ENCODE results near the gene DIP2B.

Gene DIP2B

DNA sequence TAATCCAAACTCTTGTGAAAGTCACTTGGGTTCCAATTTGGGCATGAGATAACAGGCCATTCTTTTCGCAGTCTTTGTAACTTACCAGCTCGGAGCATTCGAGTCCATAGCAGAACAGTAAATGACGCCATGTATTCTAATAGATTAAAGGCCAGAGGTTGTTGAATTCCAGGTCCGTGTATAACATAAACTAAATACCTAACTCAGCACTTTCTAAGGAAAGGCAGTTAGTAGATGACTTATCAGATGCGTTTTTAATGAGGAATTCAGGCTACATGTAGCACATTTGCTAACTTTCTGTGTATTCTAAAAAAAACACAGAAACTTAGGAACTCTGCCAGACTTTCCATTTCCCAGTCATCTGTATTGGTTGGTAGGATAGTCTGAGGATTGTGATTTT lies 206.3 kb downstream of the DIP2B start:
- H3K4me3 ChIP-seq: no peak overlapping the region
- no peak overlapping the region for H3K9ac ChIP-seq (ENCODE audit: insufficient read length)
- peak overlapping the region; percentile 46; the same call in 1 of the 2 replicates for H3K27ac ChIP-seq
- H3K9me3 ChIP-seq (ENCODE audit: low read depth, low read length): no peaks in the 10 kb centered on the region
- DNase-seq (ENCODE audit: low read depth, low spot score): no peak
- 0 out of 2 replicates have a peak, but pooled peaks cover 5% of the 10 kb centered on the region for H3K36me3 ChIP-seq (ENCODE audit: insufficient read depth, low read length)
- no peak for TF ChIP-seq FOXP2 (optimal IDR thresholded peaks at IDR 0.05; ENCODE audit: control extremely low read depth, extremely low read length, insufficient read depth)
- no peak for TF ChIP-seq EZH2 (IDR thresholded peaks at IDR 0.05)
- TF ChIP-seq POLR2AphosphoS5 (IDR thresholded peaks at IDR 0.05; ENCODE audit: borderline replicate concordance, low read depth, low read length): no peak

DNA sequence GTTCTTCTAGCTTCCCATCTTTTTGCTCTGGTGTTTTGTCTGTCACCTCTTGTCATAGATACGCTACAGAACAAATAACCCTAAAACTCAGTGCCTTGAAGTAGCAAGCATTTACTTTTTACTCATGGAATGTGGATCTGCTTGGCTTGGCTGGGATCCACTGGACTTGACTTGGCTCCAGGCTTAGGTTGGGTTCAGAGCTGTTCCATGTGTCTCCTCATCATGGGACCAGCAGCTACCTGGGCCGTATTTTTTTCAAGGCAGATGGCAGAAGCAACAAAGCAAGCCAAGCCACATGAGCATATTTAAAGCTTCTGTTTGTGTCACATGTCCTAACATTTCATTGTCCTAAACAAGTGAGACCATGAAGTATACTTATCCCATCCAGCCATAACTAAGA lies 210.4 kb downstream of the DIP2B start:
- Histone ChIP-seq H3K9ac (ENCODE audit: insufficient read length) (no peak overlapping the region), H3K27ac (no peak overlapping the region), H3K4me3 (no peak overlapping the region), H3K36me3 (ENCODE audit: insufficient read depth, low read length) (peaks cover 15% of the 10 kb centered on the region; the same call in 1 of the 2 replicates), H3K9me3 (ENCODE audit: low read depth, low read length) (no peaks in the 10 kb centered on the region)
- no peak for TF ChIP-seq EZH2 (IDR thresholded peaks at IDR 0.05)
- TF ChIP-seq FOXP2 (optimal IDR thresholded peaks at IDR 0.05; ENCODE audit: control extremely low read depth, extremely low read length, insufficient read depth): no peak
- TF ChIP-seq POLR2AphosphoS5 (IDR thresholded peaks at IDR 0.05; ENCODE audit: borderline replicate concordance, low read depth, low read length): no peak
- no peak for DNase-seq (ENCODE audit: low read depth, low spot score)

DNA sequence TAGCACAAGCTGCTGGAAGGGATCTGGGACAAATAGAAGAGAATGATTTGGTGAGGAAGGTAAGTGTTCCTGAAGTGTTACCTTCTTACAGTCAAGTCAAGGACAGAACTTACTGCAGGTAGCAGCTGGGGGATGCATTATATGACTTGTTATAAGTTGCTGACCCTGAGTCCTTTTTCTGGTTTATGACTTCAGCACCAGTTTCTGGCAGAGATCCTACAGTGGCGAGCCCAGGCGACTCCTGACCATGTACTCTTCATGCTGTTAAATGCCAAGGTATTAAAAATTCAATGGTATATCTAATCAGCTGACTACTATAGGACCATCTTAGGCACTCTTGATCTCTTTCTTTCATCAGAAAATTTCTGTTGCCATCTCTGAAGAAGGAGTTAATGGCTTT lies 214.0 kb downstream of the DIP2B start:
- TF ChIP-seq POLR2AphosphoS5 (IDR thresholded peaks at IDR 0.05; ENCODE audit: borderline replicate concordance, low read depth, low read length) (no peak), EZH2 (IDR thresholded peaks at IDR 0.05) (no peak), FOXP2 (optimal IDR thresholded peaks at IDR 0.05; ENCODE audit: control extremely low read depth, extremely low read length, insufficient read depth) (no peak)
- H3K27ac ChIP-seq: no peak overlapping the region
- H3K36me3 ChIP-seq (ENCODE audit: insufficient read depth, low read length): peaks cover 21% of the 10 kb centered on the region; the same call in 1 of the 2 replicates
- no peak overlapping the region for H3K4me3 ChIP-seq
- no peaks in the 10 kb centered on the region for H3K9me3 ChIP-seq (ENCODE audit: low read depth, low read length)
- DNase-seq (ENCODE audit: low read depth, low spot score): no peak
- H3K9ac ChIP-seq (ENCODE audit: insufficient read length): no peak overlapping the region

DNA sequence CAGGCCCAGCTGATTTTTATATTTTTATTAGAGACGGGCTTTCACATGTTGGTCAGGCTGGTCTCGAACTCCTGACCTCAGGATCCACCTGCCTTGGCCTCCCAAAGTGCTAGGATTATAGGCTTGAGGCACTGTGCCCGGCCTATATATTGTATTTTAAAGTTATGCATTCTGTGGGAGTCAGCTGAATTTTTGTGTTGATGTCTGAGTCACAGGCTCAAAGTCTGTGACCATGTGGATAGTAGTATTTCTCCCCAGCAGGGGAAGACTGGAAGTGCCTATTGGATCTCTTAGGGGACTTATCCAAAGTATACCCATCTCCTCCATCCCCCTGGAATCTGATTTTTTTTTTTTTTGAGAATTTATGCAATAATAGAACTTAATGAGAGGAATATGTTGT lies 215.3 kb downstream of the DIP2B start:
- no peak for DNase-seq (ENCODE audit: low read depth, low spot score)
- Histone ChIP-seq H3K27ac (no peak overlapping the region), H3K4me3 (no peak overlapping the region), H3K9ac (ENCODE audit: insufficient read length) (no peak overlapping the region), H3K9me3 (ENCODE audit: low read depth, low read length) (no peaks in the 10 kb centered on the region), H3K36me3 (ENCODE audit: insufficient read depth, low read length) (peaks cover 26% of the 10 kb centered on the region; the same call in 1 of the 2 replicates)
- TF ChIP-seq POLR2AphosphoS5 (IDR thresholded peaks at IDR 0.05; ENCODE audit: borderline replicate concordance, low read depth, low read length) (no peak), FOXP2 (optimal IDR thresholded peaks at IDR 0.05; ENCODE audit: control extremely low read depth, extremely low read length, insufficient read depth) (no peak), EZH2 (IDR thresholded peaks at IDR 0.05) (no peak)

DNA sequence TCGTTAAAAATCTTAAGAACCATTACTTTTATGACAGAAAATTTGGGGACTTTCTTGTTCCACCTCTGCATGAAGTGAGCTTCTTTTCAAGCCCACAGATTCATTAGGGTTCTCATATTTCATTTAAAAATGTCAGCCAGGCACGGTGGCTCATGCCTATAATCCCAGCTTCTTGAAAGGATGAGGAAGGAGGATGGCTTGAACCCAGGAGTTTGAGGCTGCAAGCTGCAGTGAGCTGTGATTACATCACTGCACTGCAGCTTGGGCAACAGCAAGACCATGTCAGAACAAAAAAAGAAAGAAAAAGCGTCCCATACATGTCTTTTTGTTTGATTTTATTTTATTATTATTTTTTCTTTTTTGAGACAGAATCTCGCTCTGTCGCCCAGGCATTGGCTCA lies 215.7 kb downstream of the DIP2B start:
- H3K9ac ChIP-seq (ENCODE audit: insufficient read length): no peak overlapping the region
- TF ChIP-seq POLR2AphosphoS5 (IDR thresholded peaks at IDR 0.05; ENCODE audit: borderline replicate concordance, low read depth, low read length): no peak
- no peak for TF ChIP-seq FOXP2 (optimal IDR thresholded peaks at IDR 0.05; ENCODE audit: control extremely low read depth, extremely low read length, insufficient read depth)
- TF ChIP-seq EZH2 (IDR thresholded peaks at IDR 0.05): no peak
- no peak overlapping the region for H3K27ac ChIP-seq
- H3K36me3 ChIP-seq (ENCODE audit: insufficient read depth, low read length): peaks cover 26% of the 10 kb centered on the region; the same call in 1 of the 2 replicates
- H3K4me3 ChIP-seq: no peak overlapping the region
- no peaks in the 10 kb centered on the region for H3K9me3 ChIP-seq (ENCODE audit: low read depth, low read length)
- DNase-seq (ENCODE audit: low read depth, low spot score): no peak

DNA sequence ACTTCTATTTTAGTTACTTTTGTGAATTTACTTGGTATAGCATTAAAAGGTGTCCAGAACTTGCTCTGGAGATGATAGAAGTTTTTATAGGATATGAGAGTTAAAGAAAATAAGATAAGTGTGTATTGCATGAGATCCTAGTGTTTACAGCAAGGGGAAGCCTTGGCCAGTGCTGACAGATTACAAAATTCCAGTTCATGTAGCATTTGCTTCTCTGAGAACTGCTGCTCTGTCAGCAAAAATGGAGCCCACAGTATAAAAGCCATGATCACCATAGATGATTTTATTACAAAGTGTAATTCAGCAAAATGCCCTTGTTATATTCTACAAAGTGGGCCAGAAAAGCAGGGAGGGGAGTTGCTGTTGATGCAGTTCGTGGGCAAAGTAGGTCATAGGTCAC lies 219.1 kb downstream of the DIP2B start:
- no peak overlapping the region for H3K4me3 ChIP-seq
- peak overlapping the region; percentile 20 for H3K9ac ChIP-seq (ENCODE audit: insufficient read length)
- peaks cover 25% of the 10 kb centered on the region; the same call in 1 of the 2 replicates for H3K36me3 ChIP-seq (ENCODE audit: insufficient read depth, low read length)
- no peak for DNase-seq (ENCODE audit: low read depth, low spot score)
- H3K27ac ChIP-seq: peak overlapping the region; percentile 61; the same call in 1 of the 2 replicates
- no peaks in the 10 kb centered on the region for H3K9me3 ChIP-seq (ENCODE audit: low read depth, low read length)
- TF ChIP-seq EZH2 (IDR thresholded peaks at IDR 0.05): no peak
- no peak for TF ChIP-seq POLR2AphosphoS5 (IDR thresholded peaks at IDR 0.05; ENCODE audit: borderline replicate concordance, low read depth, low read length)
- TF ChIP-seq FOXP2 (optimal IDR thresholded peaks at IDR 0.05; ENCODE audit: control extremely low read depth, extremely low read length, insufficient read depth): no peak

DNA sequence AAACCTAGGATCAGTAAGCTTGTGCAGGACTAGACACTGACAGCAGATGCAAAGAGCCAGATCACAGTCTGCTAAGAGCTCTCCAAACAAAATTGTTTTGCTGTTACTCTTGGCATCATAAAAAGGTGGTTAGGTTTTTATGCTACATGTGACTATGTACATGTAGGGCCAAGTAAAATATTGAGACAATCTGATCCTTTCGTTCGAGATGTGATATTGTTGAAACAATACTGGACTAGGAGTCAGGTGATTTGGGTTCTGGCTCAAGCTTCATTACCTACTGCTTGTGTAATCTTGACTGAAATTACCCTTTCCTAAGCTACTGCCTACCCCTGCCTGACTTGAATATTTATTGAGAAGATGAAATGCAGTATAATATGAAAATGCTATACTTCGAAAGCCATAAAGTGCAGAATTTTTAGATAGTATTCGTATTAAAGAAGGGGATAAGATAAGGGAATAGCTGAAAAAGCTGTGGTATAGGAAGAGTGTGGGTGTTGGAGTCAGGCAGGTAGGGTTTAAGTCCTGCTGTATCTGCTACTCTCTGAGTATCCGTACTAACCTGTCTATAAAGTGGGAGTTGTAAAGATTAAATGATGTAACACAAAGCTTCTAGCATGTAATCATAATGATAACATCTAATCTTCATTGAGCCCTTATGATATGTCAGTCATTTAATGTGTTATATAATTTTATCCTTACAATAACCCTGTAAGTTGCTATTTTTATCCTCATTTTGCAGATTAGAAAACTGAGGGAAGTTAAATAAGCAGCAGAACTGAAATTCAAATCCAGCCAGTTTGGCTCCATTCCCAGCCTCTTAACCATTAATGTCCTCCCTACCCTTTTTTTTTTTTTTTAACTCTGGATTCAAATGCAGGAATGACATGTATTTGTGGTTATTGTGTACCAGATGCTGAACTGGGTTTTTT lies 220.5 kb downstream of the DIP2B start:
- H3K9ac ChIP-seq (ENCODE audit: insufficient read length): no peak overlapping the region
- TF ChIP-seq FOXP2 (optimal IDR thresholded peaks at IDR 0.05; ENCODE audit: control extremely low read depth, extremely low read length, insufficient read depth) (no peak), EZH2 (IDR thresholded peaks at IDR 0.05) (no peak), POLR2AphosphoS5 (IDR thresholded peaks at IDR 0.05; ENCODE audit: borderline replicate concordance, low read depth, low read length) (no peak)
- no peak overlapping the region for H3K4me3 ChIP-seq
- H3K36me3 ChIP-seq (ENCODE audit: insufficient read depth, low read length): peaks cover 25% of the 10 kb centered on the region; the same call in 1 of the 2 replicates
- H3K9me3 ChIP-seq (ENCODE audit: low read depth, low read length): no peaks in the 10 kb centered on the region
- no peak for DNase-seq (ENCODE audit: low read depth, low spot score)
- H3K27ac ChIP-seq: peak overlapping the region; percentile 36; the same call in 1 of the 2 replicates

DNA sequence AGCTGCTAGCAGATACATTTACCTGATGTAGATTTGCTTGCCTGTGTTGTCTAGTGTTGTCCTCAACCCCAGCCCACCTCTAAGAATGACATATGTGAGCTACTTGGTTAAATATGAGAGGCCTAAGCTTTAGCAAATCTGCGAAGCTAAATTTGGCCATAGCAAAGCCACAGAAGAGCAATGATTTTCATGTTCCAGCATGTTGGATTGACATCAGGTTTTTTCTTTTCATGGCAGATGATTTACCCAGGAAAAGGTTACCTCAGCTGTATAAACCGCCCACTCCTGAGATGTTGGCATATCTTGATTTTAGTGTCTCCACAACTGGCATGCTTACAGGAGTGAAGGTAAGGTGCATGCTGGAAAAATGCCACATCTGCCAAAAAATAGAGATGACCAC lies 222.7 kb downstream of the DIP2B start:
- TF ChIP-seq POLR2AphosphoS5 (IDR thresholded peaks at IDR 0.05; ENCODE audit: borderline replicate concordance, low read depth, low read length): no peak
- TF ChIP-seq EZH2 (IDR thresholded peaks at IDR 0.05): no peak
- TF ChIP-seq FOXP2 (optimal IDR thresholded peaks at IDR 0.05; ENCODE audit: control extremely low read depth, extremely low read length, insufficient read depth): no peak
- H3K9me3 ChIP-seq (ENCODE audit: low read depth, low read length): no peaks in the 10 kb centered on the region
- H3K4me3 ChIP-seq: no peak overlapping the region
- H3K27ac ChIP-seq: no peak overlapping the region
- peaks cover 25% of the 10 kb centered on the region; the same call in 1 of the 2 replicates for H3K36me3 ChIP-seq (ENCODE audit: insufficient read depth, low read length)
- no peak overlapping the region for H3K9ac ChIP-seq (ENCODE audit: insufficient read length)
- no peak for DNase-seq (ENCODE audit: low read depth, low spot score)
